Mucosa of descending colon (tissue), 3 donors: Measurements from ENCODE around the gene CCDC167. TPM values are rescaled to one million over a fixed set of nuclear protein-coding genes. Genes with fewer than 3 reads are reported as not detected.
A peak's percentile ranks its signal among the peaks of the same experiment; 100 is the strongest.

Source experiments
- ATAC-seq: fragments of 200-7000 bp; cut with Tn5 transposase; one replicate; pipeline ENCODE4 v1.9.1; 2020; ENCODE audit warnings: mild to moderate bottlenecking, moderate library complexity
- DNase-seq, 3 donors: peaks; one replicate each; pipeline ENCODE4 v3.0.0-alpha.2; 2020
- H3K36me3 ChIP-seq: fragments of 200-600 bp; one replicate; pipeline ENCODE4 v1.8.0; 2021; ENCODE audit warnings: low read depth, mild to moderate bottlenecking
- H3K4me1 ChIP-seq: fragments of 200-600 bp; one replicate; pipeline ENCODE4 v1.8.0; 2021; ENCODE audit warnings: low read depth, mild to moderate bottlenecking
- H3K4me3 ChIP-seq: fragments of 200-600 bp; one replicate; pipeline ENCODE4 v1.8.0; 2021; ENCODE audit warnings: mild to moderate bottlenecking
- H3K9me3 ChIP-seq: fragments of 200-600 bp; one replicate; pipeline ENCODE4 v1.8.0; 2021; ENCODE audit warnings: mild to moderate bottlenecking
- CTCF ChIP-seq: fragments of 200-600 bp; IDR thresholded peaks from one replicate; pipeline ENCODE4 v1.8.0; 2022; ENCODE audit warnings: antibody characterized with exemption, mild to moderate bottlenecking
- intact Hi-C, 2 donors: fragments of 100-400 bp; cut with DNase I in 1 of 2; cut with micrococcal nuclease in 1 of 2; formaldehyde crosslinking; loops; one replicate each; pipeline versions ENCODE4 v1.11.0 to v1.11.1; 2022; cut with DNase I, micrococcal nuclease
- total RNA-seq, 3 donors: library from RNA; stranded (reverse); fragmentation: NEBNext Ultra II Directional in 2 of 3; extraction: Animal tissue kit (Norgen Biotek cat#: 25700) in 2 of 3; gene quantifications; one replicate each; pipeline versions ENCODE4 v1.2.1 to v1.2.4, GENCODE V29; 2021 to 2023
- donor health status: DM: no; HTN: no; CAD: no; lungs with moderate emphysema.
- donor health status: DM: no; HTN: no; CAD: no.
- donor health status: DM: no; HTN: yes; CAD: no.

Gene CCDC167
- total RNA-seq, 3 donors from 2014 or later: 5.4 to 13.4 (median 12.1) TPM

- DNase-seq (peak in 1 of 3 donors; percentile 21), ATAC-seq (peak; percentile 42)
- H3K9me3 ChIP-seq: no peaks in the 10 kb centered on the region
- peaks cover 3% of the 10 kb centered on the region for H3K4me1 ChIP-seq
- TF ChIP-seq CTCF: no peak
- no peak overlapping the region for H3K4me3 ChIP-seq
- H3K36me3 ChIP-seq: no peaks in the 10 kb centered on the region
- intact Hi-C loops: no loop called here
These were observed 8.2 kb upstream of the CCDC167 start for GRCh38 chr6:37507690-37508421.

- TF ChIP-seq CTCF: no peak
- DNase-seq (no peak), ATAC-seq (no peak)
- intact Hi-C loops: no loop called here
- no peak overlapping the region for H3K4me3 ChIP-seq
- no peaks in the 10 kb centered on the region for H3K9me3 ChIP-seq
- no peaks in the 10 kb centered on the region for H3K36me3 ChIP-seq
- peaks cover 3% of the 10 kb centered on the region for H3K4me1 ChIP-seq
These were observed 7.4 kb upstream of the CCDC167 start for GRCh38 chr6:37507077-37507476.

GRCh38 chr6:37506479-37506878 is 6.8 kb upstream of the CCDC167 start:
- no peak for DNase-seq
- intact Hi-C loops: no loop called here
- H3K4me3 ChIP-seq: no peak overlapping the region
- H3K4me1 ChIP-seq: peaks cover 3% of the 10 kb centered on the region
- ATAC-seq: no peak
- no peaks in the 10 kb centered on the region for H3K9me3 ChIP-seq
- TF ChIP-seq CTCF: no peak
- H3K36me3 ChIP-seq: no peaks in the 10 kb centered on the region

GRCh38 chr6:37504024-37504423 is 4.3 kb upstream of the CCDC167 start:
- no peak overlapping the region for H3K4me3 ChIP-seq
- DNase-seq: no peak
- TF ChIP-seq CTCF: no peak
- intact Hi-C loops: no loop called here
- no peaks in the 10 kb centered on the region for H3K9me3 ChIP-seq
- no peaks in the 10 kb centered on the region for H3K36me3 ChIP-seq
- no peak for ATAC-seq
- peaks cover 7% of the 10 kb centered on the region for H3K4me1 ChIP-seq

GRCh38 chr6:37503309-37503965 is 3.7 kb upstream of the CCDC167 start:
- H3K9me3 ChIP-seq: no peaks in the 10 kb centered on the region
- no peak overlapping the region for H3K4me3 ChIP-seq
- TF ChIP-seq CTCF: no peak
- no peak for ATAC-seq
- DNase-seq: no peak
- no peaks in the 10 kb centered on the region for H3K36me3 ChIP-seq
- peaks cover 7% of the 10 kb centered on the region for H3K4me1 ChIP-seq
- intact Hi-C loops: no loop called here
